Stimulated activated CD4-positive, alpha-beta T cell treated with anti-CD3 and anti-CD28 coated beads, Interleukin-12 subunit alpha, Interleukin-12 subunit beta, amount 100 ng/mL, for 4 hours (primary cell): ENCODE data around the gene NUP98.
"Not testable (repeated sequence)": the region's sequence is repeated elsewhere in the genome, so short reads cannot be mapped to it uniquely, and the experiment has no call there.

ENCODE experiments used
- DNase-seq: peaks from one replicate; pipeline ENCODE4 v3.0.0-alpha.2; 2020

NUP98 gene

GRCh38 chr11:3796346-3796745, 1.0 kb downstream of the NUP98 start:
- no peak for DNase-seq

- DNase-seq = no peak
Observed at GRCh38 chr11:3796002-3796311, 1.4 kb downstream of the NUP98 start.

GRCh38 chr11:3795131-3796001, 2.0 kb downstream of the NUP98 start:
- no peak for DNase-seq

- DNase-seq = not testable (repeated sequence)
Observed at GRCh38 chr11:3794387-3794786, 3.0 kb downstream of the NUP98 start.

- DNase-seq = no peak
Observed at GRCh38 chr11:3786781-3787428, 10.4 kb downstream of the NUP98 start.

- no peak for DNase-seq
Observed at GRCh38 chr11:3783611-3784010, 13.7 kb downstream of the NUP98 start.

GRCh38 chr11:3782963-3783362, 14.4 kb downstream of the NUP98 start:
- DNase-seq = no peak

GRCh38 chr11:3781423-3781822, 15.9 kb downstream of the NUP98 start:
- DNase-seq = no peak

GRCh38 chr11:3775736-3776406, 21.5 kb downstream of the NUP98 start:
- DNase-seq = no peak

GRCh38 chr11:3773180-3773579, 24.2 kb downstream of the NUP98 start:
- no peak for DNase-seq

GRCh38 chr11:3767536-3767935, 29.8 kb downstream of the NUP98 start:
- no peak for DNase-seq

GRCh38 chr11:3766836-3767235, 30.5 kb downstream of the NUP98 start:
- not testable (repeated sequence) for DNase-seq

GRCh38 chr11:3764266-3764665, 33.1 kb downstream of the NUP98 start:
- DNase-seq = no peak

GRCh38 chr11:3755151-3755550, 42.2 kb downstream of the NUP98 start:
- DNase-seq = no peak

GRCh38 chr11:3753110-3753509, 44.2 kb downstream of the NUP98 start:
- DNase-seq = no peak

GRCh38 chr11:3747704-3748103, 49.6 kb downstream of the NUP98 start:
- no peak for DNase-seq

- no peak for DNase-seq
Observed at GRCh38 chr11:3745161-3745560, 52.2 kb downstream of the NUP98 start.

GRCh38 chr11:3738723-3739122, 58.6 kb downstream of the NUP98 start:
- no peak for DNase-seq

GRCh38 chr11:3738241-3738640, 59.1 kb downstream of the NUP98 start:
- DNase-seq = no peak

- DNase-seq = no peak
Observed at GRCh38 chr11:3737386-3737933, 59.9 kb downstream of the NUP98 start.

- DNase-seq = no peak
Observed at GRCh38 chr11:3736816-3737215, 60.5 kb downstream of the NUP98 start.

GRCh38 chr11:3735827-3736226, 61.5 kb downstream of the NUP98 start:
- no peak for DNase-seq

GRCh38 chr11:3732671-3733436, 64.5 kb downstream of the NUP98 start:
- DNase-seq = no peak
